ENCODE measurements around the gene BTNL2.

BTNL2 gene, protein sequence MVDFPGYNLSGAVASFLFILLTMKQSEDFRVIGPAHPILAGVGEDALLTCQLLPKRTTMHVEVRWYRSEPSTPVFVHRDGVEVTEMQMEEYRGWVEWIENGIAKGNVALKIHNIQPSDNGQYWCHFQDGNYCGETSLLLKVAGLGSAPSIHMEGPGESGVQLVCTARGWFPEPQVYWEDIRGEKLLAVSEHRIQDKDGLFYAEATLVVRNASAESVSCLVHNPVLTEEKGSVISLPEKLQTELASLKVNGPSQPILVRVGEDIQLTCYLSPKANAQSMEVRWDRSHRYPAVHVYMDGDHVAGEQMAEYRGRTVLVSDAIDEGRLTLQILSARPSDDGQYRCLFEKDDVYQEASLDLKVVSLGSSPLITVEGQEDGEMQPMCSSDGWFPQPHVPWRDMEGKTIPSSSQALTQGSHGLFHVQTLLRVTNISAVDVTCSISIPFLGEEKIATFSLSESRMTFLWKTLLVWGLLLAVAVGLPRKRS

DNA sequence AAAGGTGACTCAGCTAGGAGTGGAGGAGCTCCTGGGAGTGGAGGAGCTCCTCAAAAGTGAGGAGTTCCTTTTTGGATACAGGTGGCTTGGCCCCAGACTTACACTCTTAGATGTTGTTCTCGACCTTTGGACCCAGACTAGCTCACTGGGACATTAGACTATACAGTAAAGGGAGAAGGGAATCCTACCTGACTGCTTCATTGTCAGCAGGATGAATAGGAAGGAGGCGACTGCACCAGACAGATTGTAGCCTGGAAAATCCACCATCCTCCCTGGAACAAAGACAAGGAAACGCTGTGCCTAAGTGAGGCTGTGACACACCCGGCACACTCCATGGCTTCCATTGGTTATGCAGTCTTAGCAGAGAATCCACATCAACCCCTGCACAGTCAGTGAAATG, at the start of gene BTNL2:
TSS of gene BTNL2 (minus strand) at position 325 of the 400 bp plus-strand sequence. CDS start at position 267, 58 bp downstream.
- H3K27ac ChIP-seq, result no peak within 1 kb of the TSS
- TF ChIP-seq ZFX (IDR thresholded peaks at IDR 0.05), result no peak
- TF ChIP-seq, protein P1, sequence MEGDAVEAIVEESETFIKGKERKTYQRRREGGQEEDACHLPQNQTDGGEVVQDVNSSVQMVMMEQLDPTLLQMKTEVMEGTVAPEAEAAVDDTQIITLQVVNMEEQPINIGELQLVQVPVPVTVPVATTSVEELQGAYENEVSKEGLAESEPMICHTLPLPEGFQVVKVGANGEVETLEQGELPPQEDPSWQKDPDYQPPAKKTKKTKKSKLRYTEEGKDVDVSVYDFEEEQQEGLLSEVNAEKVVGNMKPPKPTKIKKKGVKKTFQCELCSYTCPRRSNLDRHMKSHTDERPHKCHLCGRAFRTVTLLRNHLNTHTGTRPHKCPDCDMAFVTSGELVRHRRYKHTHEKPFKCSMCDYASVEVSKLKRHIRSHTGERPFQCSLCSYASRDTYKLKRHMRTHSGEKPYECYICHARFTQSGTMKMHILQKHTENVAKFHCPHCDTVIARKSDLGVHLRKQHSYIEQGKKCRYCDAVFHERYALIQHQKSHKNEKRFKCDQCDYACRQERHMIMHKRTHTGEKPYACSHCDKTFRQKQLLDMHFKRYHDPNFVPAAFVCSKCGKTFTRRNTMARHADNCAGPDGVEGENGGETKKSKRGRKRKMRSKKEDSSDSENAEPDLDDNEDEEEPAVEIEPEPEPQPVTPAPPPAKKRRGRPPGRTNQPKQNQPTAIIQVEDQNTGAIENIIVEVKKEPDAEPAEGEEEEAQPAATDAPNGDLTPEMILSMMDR (conservative IDR thresholded peaks at IDR 0.05), result no peak

DNA sequence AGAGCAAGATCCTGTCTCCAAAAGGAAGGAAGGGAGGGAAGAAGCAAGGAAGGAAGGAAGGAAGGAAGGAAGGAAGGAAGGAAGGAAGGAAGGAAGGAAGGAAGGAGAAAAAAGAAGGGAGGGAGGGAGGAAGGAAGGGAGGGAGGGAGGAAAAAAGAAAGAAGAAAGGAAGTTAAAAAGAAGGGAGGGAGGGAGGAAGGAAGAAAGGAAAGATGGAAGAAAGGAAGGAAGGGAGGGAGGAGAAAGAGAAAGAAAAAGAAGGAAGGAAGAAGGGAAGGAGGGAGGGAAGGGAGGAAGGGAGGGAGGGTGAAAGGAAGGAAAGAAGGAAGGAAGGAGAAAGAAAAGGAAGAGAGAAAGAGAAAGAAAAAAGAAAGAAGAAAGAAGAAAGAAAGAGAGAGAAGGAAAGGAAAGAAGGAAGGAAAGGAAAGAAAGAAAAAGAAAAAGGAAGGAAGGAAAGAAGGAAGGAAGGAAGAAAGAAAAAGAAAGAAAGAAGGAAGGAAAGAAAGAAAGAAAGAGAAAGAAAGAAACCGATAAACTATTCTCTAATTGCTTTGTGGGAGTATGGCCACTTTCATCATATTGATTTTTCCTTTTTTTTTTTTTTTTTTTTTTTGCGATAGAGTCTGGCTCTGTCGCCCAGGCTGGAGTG, 42.2 kb upstream of the BTNL2 start:
- TF ChIP-seq ZFX (IDR thresholded peaks at IDR 0.05), result no peak
- TF ChIP-seq, protein P1 (conservative IDR thresholded peaks at IDR 0.05), result no peak
- H3K27ac ChIP-seq, result no peak overlapping the region

DNA sequence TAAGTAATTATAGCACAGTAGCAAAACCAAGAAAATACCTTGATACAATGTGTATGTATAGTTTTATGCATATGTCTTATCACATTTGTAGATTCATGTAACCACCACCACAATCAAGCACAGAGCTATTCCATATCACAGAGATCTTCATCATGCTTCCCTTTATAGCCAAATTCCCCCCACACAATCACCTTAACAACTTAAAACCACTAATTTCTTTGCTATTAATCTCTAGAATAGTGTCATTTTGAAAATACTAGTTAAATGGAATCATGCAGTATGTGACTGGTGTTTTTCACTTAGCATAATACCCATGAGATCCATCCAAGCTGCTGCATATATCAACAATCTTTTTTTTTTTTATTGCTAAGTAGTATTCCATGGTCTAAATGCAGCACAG, 41.0 kb upstream of the BTNL2 start:
- H3K27ac ChIP-seq, result no peak overlapping the region
- no peak for TF ChIP-seq ZFX (IDR thresholded peaks at IDR 0.05)
- TF ChIP-seq, protein P1 (conservative IDR thresholded peaks at IDR 0.05), result no peak

DNA sequence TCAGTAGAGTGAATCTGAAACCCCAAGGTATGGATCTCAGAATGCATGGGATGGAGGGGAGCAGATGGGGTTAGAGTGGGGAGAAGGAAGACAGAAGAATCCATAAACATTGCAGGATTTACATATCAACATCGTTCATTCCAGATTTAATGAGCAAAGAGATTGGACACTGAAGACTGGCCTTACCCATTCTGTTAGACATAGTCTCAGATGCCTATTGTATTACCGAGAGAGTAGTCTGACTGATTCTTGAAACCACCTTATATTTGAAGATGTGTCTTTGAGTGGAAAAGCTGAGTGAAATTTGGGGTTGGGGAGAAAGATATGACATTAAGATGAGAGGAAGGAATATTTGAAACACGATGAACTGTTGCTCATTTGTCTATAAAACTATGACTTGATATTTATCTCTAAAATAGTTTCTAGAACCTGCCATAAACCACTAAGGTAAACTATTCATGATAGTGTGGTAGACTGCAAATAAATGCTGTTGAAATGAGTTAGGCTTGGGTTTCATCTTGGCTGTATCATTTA, 38.4 kb upstream of the BTNL2 start:
- H3K27ac ChIP-seq, result no peak overlapping the region

DNA sequence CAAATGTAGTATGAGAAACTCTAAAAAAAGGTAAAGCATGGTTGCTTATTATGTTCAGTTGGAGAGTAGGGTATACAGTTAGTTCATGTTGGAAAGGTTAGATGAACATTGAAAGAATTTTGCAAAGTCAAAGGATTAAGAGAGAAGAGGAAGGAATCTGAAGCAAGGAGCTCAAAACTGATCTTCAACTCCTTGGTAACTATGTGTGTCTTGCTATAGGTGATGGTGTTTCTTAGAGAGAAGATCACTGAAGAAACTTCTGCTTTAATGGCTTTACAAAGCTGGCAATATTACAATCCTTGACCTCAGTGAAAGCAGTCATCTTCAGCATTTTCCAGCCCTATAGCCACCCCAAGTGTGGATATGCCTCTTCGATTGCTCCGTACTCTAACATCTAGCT, 37.5 kb upstream of the BTNL2 start:
- H3K27ac ChIP-seq, result no peak overlapping the region
- TF ChIP-seq ZFX (IDR thresholded peaks at IDR 0.05), result no peak
- TF ChIP-seq, protein P1 (conservative IDR thresholded peaks at IDR 0.05), result no peak

More for the DNA sequence above, 38.4 kb upstream of the BTNL2 start:
- TF ChIP-seq, protein P1 (conservative IDR thresholded peaks at IDR 0.05), result no peak
- no peak for TF ChIP-seq ZFX (IDR thresholded peaks at IDR 0.05)

DNA sequence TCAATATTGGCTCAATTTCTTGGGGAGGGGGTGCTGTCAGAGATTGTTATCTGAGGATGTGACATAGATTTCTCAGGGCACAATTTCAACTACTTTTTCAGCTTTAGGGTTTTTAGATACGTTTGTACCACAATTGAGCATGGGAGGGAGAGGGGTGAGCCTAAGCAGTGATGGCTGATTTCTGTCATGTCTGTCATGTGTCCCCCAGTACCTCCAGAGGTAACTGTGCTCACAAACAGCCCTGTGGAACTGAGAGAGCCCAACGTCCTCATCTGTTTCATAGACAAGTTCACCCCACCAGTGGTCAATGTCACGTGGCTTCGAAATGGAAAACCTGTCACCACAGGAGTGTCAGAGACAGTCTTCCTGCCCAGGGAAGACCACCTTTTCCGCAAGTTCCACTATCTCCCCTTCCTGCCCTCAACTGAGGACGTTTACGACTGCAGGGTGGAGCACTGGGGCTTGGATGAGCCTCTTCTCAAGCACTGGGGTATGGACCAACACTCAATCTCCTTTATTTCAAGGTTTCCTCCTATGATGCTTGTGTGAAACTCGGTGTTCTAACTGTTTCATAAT, 36.1 kb upstream of the BTNL2 start:
- TF ChIP-seq, protein P1 (conservative IDR thresholded peaks at IDR 0.05), result no peak
- TF ChIP-seq ZFX (IDR thresholded peaks at IDR 0.05), result no peak
- no peak overlapping the region for H3K27ac ChIP-seq

All from C4-2B (cell line).